ENCODE data around the gene LRRC61.

The LRRC61 gene

GRCh38 chr7:150338166-150338829 is 15.1 kb downstream of the LRRC61 start:
- peaks cover 52 to 68% of the 10 kb centered on the region in 2 experiments for H3K27me3 ChIP-seq (ENCODE audit: control insufficient read depth in 1 of 2, insufficient read depth in 1 of 2, low read length in 2 of 2)
- no peak for DNase-seq
- H4K8ac ChIP-seq (ENCODE audit: low read length), result no peak overlapping the region
- H3K4me2 ChIP-seq (ENCODE audit: low read length, poor library complexity, severe bottlenecking), result no peak overlapping the region
- H3K9ac ChIP-seq (ENCODE audit: low read length), result no peak overlapping the region
- no peak overlapping the region for H3K27ac ChIP-seq (ENCODE audit: low read length, poor library complexity, severe bottlenecking)
- H3K23ac ChIP-seq (ENCODE audit: low read length in 2 of 2), result peak overlapping the region in 1 of 2 experiments; percentile 91
- H3K79me1 ChIP-seq (replicated peaks; ENCODE audit: low read length, poor library complexity, severe bottlenecking), result no peaks in the 10 kb centered on the region
- H3K4me3 ChIP-seq (ENCODE audit: insufficient read depth in 1 of 2, low read depth in 1 of 2, low read length in 2 of 2), result no peak overlapping the region
- no peak overlapping the region for H3K18ac ChIP-seq (ENCODE audit: low read depth in 1 of 2, low read length in 2 of 2)
- WGBS, result 71% methylated on average over 7 of the region's 11 CpGs
- H4K91ac ChIP-seq (ENCODE audit: low read length), result no peak overlapping the region
- H3K4ac ChIP-seq (ENCODE audit: low read depth in 1 of 2, low read length in 2 of 2), result no peak overlapping the region
- H2BK120ac ChIP-seq (ENCODE audit: low read depth, low read length), result peak overlapping the region; percentile 13
- peaks cover 14% of the 10 kb centered on the region for H3K9me3 ChIP-seq (ENCODE audit: control insufficient read depth, low read length)
- no peak overlapping the region for H2AK5ac ChIP-seq (ENCODE audit: low read length, severe bottlenecking)
- H3K14ac ChIP-seq (ENCODE audit: low read length in 2 of 2), result no peak overlapping the region
- H2BK12ac ChIP-seq (ENCODE audit: low read length in 2 of 2), result no peak overlapping the region
- peak overlapping the region; percentile 26 for H2BK15ac ChIP-seq (ENCODE audit: low read depth, poor library complexity, severe bottlenecking)
- no peak overlapping the region for H2BK5ac ChIP-seq (ENCODE audit: low read depth, low read length, poor library complexity, severe bottlenecking)
- H3K36me3 ChIP-seq (ENCODE audit: control insufficient read depth in 1 of 2, insufficient read depth in 2 of 2, low read depth in 1 of 2, low read length in 2 of 2), result no peaks in the 10 kb centered on the region
- peaks cover 22% of the 10 kb centered on the region for H3K4me1 ChIP-seq (ENCODE audit: control insufficient read depth, insufficient read depth, low read depth, low read length)
- no peak overlapping the region for H2AFZ ChIP-seq (ENCODE audit: low read depth, low read length)

DNA sequence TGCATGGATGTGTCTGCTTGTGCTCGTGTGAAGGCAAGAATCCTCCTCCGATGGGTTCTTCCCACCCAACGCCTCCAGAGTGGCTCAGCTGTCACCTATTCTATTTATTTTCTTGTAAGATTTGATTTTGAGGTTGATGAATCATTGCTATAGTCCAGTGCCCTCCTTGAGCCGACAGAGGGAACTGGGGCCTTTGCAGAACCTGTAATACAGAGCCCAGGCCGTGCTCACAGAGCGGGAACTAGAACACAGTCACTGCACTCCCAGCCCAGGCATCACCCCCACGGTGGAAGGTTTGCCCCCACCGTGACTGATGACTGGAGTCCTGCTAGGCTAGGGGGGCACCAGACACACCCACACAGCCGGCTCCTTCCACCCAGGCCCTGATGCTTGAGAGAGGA is 16.3 kb downstream of the LRRC61 start:
- no peak overlapping the region for H3K9ac ChIP-seq (ENCODE audit: low read length)
- H3K27me3 ChIP-seq (ENCODE audit: control insufficient read depth in 1 of 2, insufficient read depth in 1 of 2, low read length in 2 of 2), result peaks cover 51 to 69% of the 10 kb centered on the region in 2 experiments
- H2BK120ac ChIP-seq (ENCODE audit: low read depth, low read length), result no peak overlapping the region
- H2BK5ac ChIP-seq (ENCODE audit: low read depth, low read length, poor library complexity, severe bottlenecking), result no peak overlapping the region
- H3K9me3 ChIP-seq (ENCODE audit: control insufficient read depth, low read length), result peaks cover 26% of the 10 kb centered on the region
- H3K4me3 ChIP-seq (ENCODE audit: insufficient read depth in 1 of 2, low read depth in 1 of 2, low read length in 2 of 2), result no peak overlapping the region
- no peak overlapping the region for H4K8ac ChIP-seq (ENCODE audit: low read length)
- no peak for DNase-seq
- no peak overlapping the region for H3K4ac ChIP-seq (ENCODE audit: low read depth in 1 of 2, low read length in 2 of 2)
- H2AK5ac ChIP-seq (ENCODE audit: low read length, severe bottlenecking), result no peak overlapping the region
- H3K79me1 ChIP-seq (replicated peaks; ENCODE audit: low read length, poor library complexity, severe bottlenecking), result no peaks in the 10 kb centered on the region
- WGBS, result 82% methylated on average over 6 of the region's 9 CpGs
- no peak overlapping the region for H3K27ac ChIP-seq (ENCODE audit: low read length, poor library complexity, severe bottlenecking)
- H2BK15ac ChIP-seq (ENCODE audit: low read depth, poor library complexity, severe bottlenecking), result no peak overlapping the region
- H3K4me1 ChIP-seq (ENCODE audit: control insufficient read depth, insufficient read depth, low read depth, low read length), result peaks cover 22% of the 10 kb centered on the region
- H3K36me3 ChIP-seq (ENCODE audit: control insufficient read depth in 1 of 2, insufficient read depth in 2 of 2, low read depth in 1 of 2, low read length in 2 of 2), result no peaks in the 10 kb centered on the region
- H3K18ac ChIP-seq (ENCODE audit: low read depth in 1 of 2, low read length in 2 of 2), result no peak overlapping the region
- peak overlapping the region in 1 of 2 experiments; percentile 15 for H2BK12ac ChIP-seq (ENCODE audit: low read length in 2 of 2)
- no peak overlapping the region for H2AFZ ChIP-seq (ENCODE audit: low read depth, low read length)
- H4K91ac ChIP-seq (ENCODE audit: low read length), result no peak overlapping the region
- H3K23ac ChIP-seq (ENCODE audit: low read length in 2 of 2), result no peak overlapping the region
- no peak overlapping the region for H3K14ac ChIP-seq (ENCODE audit: low read length in 2 of 2)
- H3K4me2 ChIP-seq (ENCODE audit: low read length, poor library complexity, severe bottlenecking), result no peak overlapping the region

DNA sequence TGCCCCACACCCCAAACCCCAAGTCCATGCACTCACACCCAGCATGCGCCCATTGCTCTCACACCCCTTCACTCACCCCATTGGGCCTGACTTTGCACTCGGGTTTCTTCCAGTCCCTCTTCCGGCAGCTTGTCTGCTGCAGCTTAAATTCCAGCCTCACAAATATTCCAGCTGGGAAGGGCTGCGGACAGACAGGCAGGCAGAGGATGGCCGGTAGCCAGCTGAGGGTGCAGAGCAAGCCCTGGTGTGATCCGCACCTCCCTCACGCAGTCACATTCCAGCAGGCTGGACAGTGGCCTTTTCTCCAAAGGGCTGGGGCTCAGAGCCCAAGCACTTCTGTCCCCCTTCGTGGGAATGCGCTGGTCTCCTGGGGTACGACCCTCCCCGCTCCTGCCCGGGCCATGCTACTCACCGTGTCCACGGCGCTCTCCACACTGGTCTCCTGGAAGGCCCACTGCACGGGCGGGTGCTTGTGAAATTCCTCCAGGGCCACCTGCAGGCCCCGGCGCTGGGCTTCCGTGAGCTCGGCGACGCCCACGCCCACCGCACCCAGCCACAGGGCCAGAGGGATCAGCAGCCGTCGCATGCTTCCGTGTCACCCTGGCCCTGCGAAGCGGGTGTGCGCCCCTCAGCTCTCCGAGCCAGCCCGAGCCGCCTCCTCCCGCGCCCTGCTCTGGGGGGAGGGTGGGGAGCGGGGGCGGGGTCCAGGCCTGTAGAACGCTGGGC is 17.0 kb downstream of the LRRC61 start:
- Histone ChIP-seq H3K4me3 (ENCODE audit: insufficient read depth in 1 of 2, low read depth in 1 of 2, low read length in 2 of 2) (no peak overlapping the region), H3K9me3 (ENCODE audit: control insufficient read depth, low read length) (peaks cover 32% of the 10 kb centered on the region), H3K23ac (ENCODE audit: low read length in 2 of 2) (peak overlapping the region in 1 of 2 experiments; percentile 23), H2AK5ac (ENCODE audit: low read length, severe bottlenecking) (no peak overlapping the region), H3K79me1 (replicated peaks; ENCODE audit: low read length, poor library complexity, severe bottlenecking) (no peaks in the 10 kb centered on the region), H4K91ac (ENCODE audit: low read length) (no peak overlapping the region), H3K4ac (ENCODE audit: low read depth in 1 of 2, low read length in 2 of 2) (no peak overlapping the region), H2BK12ac (ENCODE audit: low read length in 2 of 2) (no peak overlapping the region), H3K18ac (ENCODE audit: low read depth in 1 of 2, low read length in 2 of 2) (no peak overlapping the region), H3K14ac (ENCODE audit: low read length in 2 of 2) (no peak overlapping the region), H2BK5ac (ENCODE audit: low read depth, low read length, poor library complexity, severe bottlenecking) (no peak overlapping the region), H3K9ac (ENCODE audit: low read length) (no peak overlapping the region), H2BK120ac (ENCODE audit: low read depth, low read length) (no peak overlapping the region), H2BK15ac (ENCODE audit: low read depth, poor library complexity, severe bottlenecking) (no peak overlapping the region), H3K4me2 (ENCODE audit: low read length, poor library complexity, severe bottlenecking) (peak overlapping the region; percentile 3), H3K36me3 (ENCODE audit: control insufficient read depth in 1 of 2, insufficient read depth in 2 of 2, low read depth in 1 of 2, low read length in 2 of 2) (no peaks in the 10 kb centered on the region), H2AFZ (ENCODE audit: low read depth, low read length) (no peak overlapping the region), H3K4me1 (ENCODE audit: control insufficient read depth, insufficient read depth, low read depth, low read length) (peaks cover 22% of the 10 kb centered on the region), H3K27me3 (ENCODE audit: control insufficient read depth in 1 of 2, insufficient read depth in 1 of 2, low read length in 2 of 2) (peaks cover 51 to 69% of the 10 kb centered on the region in 2 experiments), H4K8ac (ENCODE audit: low read length) (no peak overlapping the region), H3K27ac (ENCODE audit: low read length, poor library complexity, severe bottlenecking) (no peak overlapping the region)
- peak; percentile 50 for DNase-seq
- 24% methylated on average over 27 of the region's 39 CpGs for WGBS

GRCh38 chr7:150340875-150341262 is 17.7 kb downstream of the LRRC61 start:
- Histone ChIP-seq H3K23ac (ENCODE audit: low read length in 2 of 2) (peak overlapping the region in 1 of 2 experiments; percentile 17), H3K4ac (ENCODE audit: low read depth in 1 of 2, low read length in 2 of 2) (peak overlapping the region in 1 of 2 experiments; percentile 35), H3K27me3 (ENCODE audit: control insufficient read depth in 1 of 2, insufficient read depth in 1 of 2, low read length in 2 of 2) (peaks cover 51 to 73% of the 10 kb centered on the region in 2 experiments), H4K8ac (ENCODE audit: low read length) (no peak overlapping the region), H2AFZ (ENCODE audit: low read depth, low read length) (no peak overlapping the region), H3K18ac (ENCODE audit: low read depth in 1 of 2, low read length in 2 of 2) (peak overlapping the region in 1 of 2 experiments; percentile 83), H3K9me3 (ENCODE audit: control insufficient read depth, low read length) (peaks cover 32% of the 10 kb centered on the region), H2AK5ac (ENCODE audit: low read length, severe bottlenecking) (no peak overlapping the region), H3K36me3 (ENCODE audit: control insufficient read depth in 1 of 2, insufficient read depth in 2 of 2, low read depth in 1 of 2, low read length in 2 of 2) (no peaks in the 10 kb centered on the region), H3K14ac (ENCODE audit: low read length in 2 of 2) (peak overlapping the region in 1 of 2 experiments; percentile 31), H3K27ac (ENCODE audit: low read length, poor library complexity, severe bottlenecking) (no peak overlapping the region), H2BK5ac (ENCODE audit: low read depth, low read length, poor library complexity, severe bottlenecking) (no peak overlapping the region), H3K4me2 (ENCODE audit: low read length, poor library complexity, severe bottlenecking) (no peak overlapping the region), H2BK15ac (ENCODE audit: low read depth, poor library complexity, severe bottlenecking) (no peak overlapping the region), H3K79me1 (replicated peaks; ENCODE audit: low read length, poor library complexity, severe bottlenecking) (no peaks in the 10 kb centered on the region), H2BK120ac (ENCODE audit: low read depth, low read length) (no peak overlapping the region), H3K4me3 (ENCODE audit: insufficient read depth in 1 of 2, low read depth in 1 of 2, low read length in 2 of 2) (no peak overlapping the region), H4K91ac (ENCODE audit: low read length) (no peak overlapping the region), H2BK12ac (ENCODE audit: low read length in 2 of 2) (no peak overlapping the region), H3K4me1 (ENCODE audit: control insufficient read depth, insufficient read depth, low read depth, low read length) (peaks cover 22% of the 10 kb centered on the region), H3K9ac (ENCODE audit: low read length) (no peak overlapping the region)
- 5% methylated on average over 29 of the region's 29 CpGs for WGBS
- DNase-seq, result no peak
